GM19240 (cell line): Measurements from ENCODE around the gene C17orf113.
A peak's percentile ranks its signal among the peaks of the same experiment; 100 is the strongest.

Source experiments
- DNase-seq: peaks from one replicate; pipeline ENCODE4 v3.0.0; 2011; ENCODE audit warnings: low spot score; ENCODE audit not compliant: insufficient read length

The C17orf113 gene

GRCh38 chr17:42050393-42051012 is at the start of gene C17orf113:
TSS of gene C17orf113 (minus strand) at chr17:42050601. CDS start at chr17:42043376, 7,225 bp downstream.
- DNase-seq = peak; percentile 64

- no peak for DNase-seq
These were observed 48.5 kb upstream of the C17orf113 start for GRCh38 chr17:42098730-42099399.

- DNase-seq = no peak
These were observed 47.6 kb upstream of the C17orf113 start, which contains the start of gene ZNF385C for GRCh38 chr17:42097691-42098631. TSS of gene ZNF385C (minus strand) at chr17:42098473. CDS start at chr17:42063056, 35,417 bp downstream.

DNA sequence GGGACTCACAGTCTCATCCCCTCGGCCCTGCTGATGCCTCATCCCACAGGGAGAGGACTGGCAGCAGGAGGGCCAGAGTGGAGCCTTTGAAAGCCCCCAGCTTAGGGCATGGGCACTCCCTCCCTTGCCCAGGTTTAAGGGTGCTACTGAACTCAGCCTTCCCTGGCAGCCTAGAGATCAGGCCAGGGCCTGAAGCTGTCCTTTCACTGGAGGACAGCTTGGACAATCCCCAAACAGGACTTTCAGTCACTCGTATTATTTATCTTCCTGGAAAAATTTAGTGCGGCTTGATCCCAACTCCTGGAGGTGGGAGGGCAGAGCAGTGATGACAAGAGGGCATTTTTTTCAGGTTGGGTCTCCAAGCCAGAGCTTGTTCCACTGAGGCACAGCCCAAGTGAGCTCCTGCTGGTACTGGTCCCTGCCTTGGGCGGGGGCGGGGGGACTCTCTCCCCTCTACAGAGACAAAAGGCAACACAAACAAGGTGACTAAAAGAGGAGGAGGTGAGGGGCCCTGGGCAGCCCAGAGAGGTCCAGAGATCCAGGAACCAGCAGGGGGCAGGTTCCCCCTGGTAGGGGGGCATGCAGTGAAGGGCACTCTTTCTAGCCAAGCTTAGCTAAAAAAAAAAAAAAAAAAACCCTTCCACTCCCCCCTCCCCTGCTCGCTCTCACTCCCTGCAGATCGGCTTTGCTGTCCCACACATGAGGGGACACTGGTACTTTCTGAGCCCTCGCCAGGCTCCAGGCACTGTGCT is 46.1 kb upstream of the C17orf113 start:
- DNase-seq = no peak

DNA sequence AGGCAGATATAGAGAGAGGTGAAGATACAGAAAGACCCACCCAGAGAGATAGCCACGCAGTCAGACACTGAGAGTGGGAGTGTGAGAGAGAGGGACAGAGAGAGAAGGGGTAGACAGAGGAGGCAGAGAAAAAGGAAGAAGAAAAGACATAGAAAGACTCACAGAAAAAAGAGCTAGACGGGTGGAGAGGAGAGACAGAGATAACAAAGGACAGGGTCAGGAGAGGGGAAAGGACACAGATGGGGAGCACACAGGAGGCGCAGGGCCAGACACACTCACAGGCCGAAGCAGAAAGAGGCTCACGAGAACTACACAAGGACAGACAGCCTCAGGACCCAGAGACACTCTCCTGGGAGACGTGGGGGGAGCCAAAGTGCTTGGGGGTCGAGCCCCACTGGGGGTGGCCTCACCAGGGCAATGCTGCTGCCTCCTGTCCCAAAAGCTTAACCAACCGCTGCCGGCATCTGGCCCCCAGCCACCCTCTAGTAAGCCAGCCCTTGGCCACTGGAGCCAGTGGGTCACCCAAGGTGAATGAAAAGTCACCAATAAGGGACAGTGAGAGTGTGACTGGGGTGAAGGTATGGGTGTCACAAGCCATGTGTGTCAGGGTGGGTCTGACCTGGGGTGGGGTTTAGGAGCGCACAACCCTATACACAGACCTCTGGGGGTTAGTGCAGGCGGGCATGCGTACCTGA is 44.1 kb upstream of the C17orf113 start:
- DNase-seq = no peak

DNA sequence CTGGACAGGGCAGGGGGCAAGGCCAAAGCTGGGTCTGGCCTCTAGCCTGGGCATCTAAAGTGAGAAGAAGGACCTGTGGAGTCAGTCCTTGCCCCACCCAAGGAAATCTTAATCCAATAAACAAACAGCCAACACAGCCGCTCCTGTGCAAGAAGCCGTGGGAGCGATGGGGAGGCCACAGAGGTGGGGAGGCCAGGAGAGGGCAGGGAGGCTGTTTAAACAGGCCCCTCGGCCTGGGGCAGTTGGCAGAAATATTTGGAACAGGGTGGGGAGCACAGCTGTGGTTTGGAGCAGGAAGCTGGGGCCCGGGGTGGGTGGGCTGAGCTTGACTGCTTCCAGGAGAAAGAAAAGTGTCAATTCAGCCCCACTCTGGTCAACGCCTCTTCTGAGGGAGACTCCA is 42.5 kb upstream of the C17orf113 start:
- no peak for DNase-seq

GRCh38 chr17:42090964-42091790 is 40.8 kb upstream of the C17orf113 start:
- no peak for DNase-seq

DNA sequence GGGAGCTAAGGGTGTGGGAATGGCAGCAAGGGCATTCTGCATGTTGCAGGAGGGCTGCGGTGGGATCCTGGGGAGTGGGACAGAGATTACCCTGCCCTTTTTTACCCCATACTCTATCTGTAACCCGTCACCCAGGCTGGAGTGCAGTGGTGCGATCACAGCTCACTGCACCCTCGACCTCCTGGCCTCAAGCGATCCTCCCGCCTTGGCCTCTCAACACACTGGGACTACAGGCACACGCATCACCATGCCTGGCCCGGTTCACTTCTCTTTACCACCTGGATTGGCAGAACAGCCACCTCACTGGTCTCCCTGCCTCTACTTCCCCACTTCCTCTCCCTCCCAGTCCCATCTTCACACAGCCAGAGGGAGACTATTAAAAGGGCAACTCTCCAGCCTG is 38.3 kb upstream of the C17orf113 start:
- no peak for DNase-seq

GRCh38 chr17:42087736-42088705 is 37.6 kb upstream of the C17orf113 start:
- DNase-seq = no peak

GRCh38 chr17:42087042-42087701 is 36.8 kb upstream of the C17orf113 start:
- DNase-seq = no peak

DNA sequence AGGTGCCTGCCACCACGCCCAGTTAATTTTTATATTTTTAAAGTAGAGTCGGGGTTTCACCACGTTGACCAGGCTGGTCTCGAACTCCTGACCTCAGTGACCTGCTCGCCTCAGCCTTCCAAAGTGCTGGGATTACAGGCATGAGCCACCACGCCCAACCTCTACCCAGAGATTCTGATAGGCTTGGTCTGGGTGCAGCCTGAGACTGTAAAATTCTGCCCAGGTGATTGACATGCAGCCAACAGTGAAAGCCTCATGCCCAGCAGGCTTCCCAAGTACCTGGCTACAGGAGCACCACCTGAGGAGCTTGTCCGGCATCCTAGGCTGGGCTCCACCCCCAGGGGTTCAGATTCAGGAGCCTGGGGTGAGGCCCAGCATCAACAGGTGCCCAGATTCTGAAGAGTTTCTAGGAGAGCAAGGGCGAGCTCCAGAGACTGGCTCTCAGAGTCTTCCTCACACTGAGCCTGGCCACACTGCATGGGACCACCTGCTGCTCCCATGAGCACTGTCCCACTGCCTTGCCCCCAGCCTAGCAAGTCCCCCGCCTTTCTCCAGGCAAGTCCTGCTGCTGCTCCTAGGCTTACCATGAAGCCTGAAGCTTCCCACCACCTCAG is 31.2 kb upstream of the C17orf113 start:
- DNase-seq = no peak

DNA sequence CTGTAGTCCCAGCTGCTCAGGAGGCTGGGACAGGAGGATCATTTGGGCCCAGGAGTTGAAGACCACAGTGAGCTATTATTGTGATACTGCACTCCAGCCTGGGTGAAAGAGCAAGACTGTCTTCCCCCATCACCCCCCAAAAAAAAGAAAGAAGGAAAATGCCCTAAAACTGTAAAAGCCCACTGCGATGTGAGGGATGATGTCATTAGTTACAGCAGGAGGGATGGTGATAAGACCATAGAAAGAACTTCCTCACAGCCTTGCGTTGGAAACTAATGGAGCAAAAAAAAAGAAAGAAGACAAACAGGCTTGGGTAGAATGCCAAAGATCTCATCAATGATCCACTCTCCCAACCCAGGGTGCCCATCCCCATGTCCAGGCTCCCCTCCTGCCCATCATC is 29.1 kb upstream of the C17orf113 start:
- no peak for DNase-seq

GRCh38 chr17:42078396-42079043 is 28.1 kb upstream of the C17orf113 start:
- DNase-seq = no peak

- no peak for DNase-seq
These were observed 27.4 kb upstream of the C17orf113 start for GRCh38 chr17:42077755-42078154.

GRCh38 chr17:42076797-42077559 is 26.6 kb upstream of the C17orf113 start:
- DNase-seq = no peak

DNA sequence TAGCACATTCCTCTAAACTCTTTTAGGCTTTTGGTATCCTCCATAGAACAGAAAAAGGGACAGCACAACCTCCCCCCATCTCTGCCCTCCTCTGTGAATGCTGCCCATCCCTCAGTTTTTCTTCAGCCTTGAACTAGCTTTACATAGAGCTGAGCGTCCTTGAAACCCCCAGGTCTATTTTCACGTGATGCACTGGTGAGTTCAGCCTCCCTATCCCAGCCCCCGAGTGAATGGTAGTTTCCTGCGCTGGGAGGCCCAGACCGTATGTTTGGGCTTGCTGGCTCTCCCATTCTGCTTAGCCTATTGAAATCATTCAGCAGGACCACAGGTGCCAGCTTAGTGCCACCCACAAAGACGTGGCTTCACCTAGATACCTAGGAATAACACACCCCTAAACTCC is 25.4 kb upstream of the C17orf113 start:
- DNase-seq = no peak
